Mesodermal cell (in vitro differentiated cells): ENCODE results near the gene TOMM7.
A peak's percentile ranks its signal among the peaks of the same experiment; 100 is the strongest.
"Not testable (repeated sequence)": the region's sequence is repeated elsewhere in the genome, so short reads cannot be mapped to it uniquely, and the experiment has no call there.

Experiments used
- H3K27ac ChIP-seq: 2 replicates; pipeline ENCODE4 v1.7.0; 2013; ENCODE audit warnings: mild to moderate bottlenecking, low read depth, low read length, moderate library complexity; ENCODE audit not compliant: severe bottlenecking
- H3K36me3 ChIP-seq: 2 replicates; pipeline ENCODE4 v1.7.1; 2013; ENCODE audit warnings: mild to moderate bottlenecking, low read length, moderate library complexity; ENCODE audit not compliant: control insufficient read depth, insufficient read depth
- H3K4me1 ChIP-seq: one replicate; pipeline ENCODE4 v1.7.1; 2013; ENCODE audit warnings: mild to moderate bottlenecking, low read length; ENCODE audit not compliant: insufficient read depth, control insufficient read depth, poor library complexity, severe bottlenecking
- H3K4me3 ChIP-seq: 2 replicates; pipeline ENCODE4 v1.7.0; 2013; ENCODE audit warnings: low read length, control low read depth, mild to moderate bottlenecking; ENCODE audit not compliant: insufficient read depth, poor library complexity, severe bottlenecking; ENCODE audit errors: extremely low read depth
- H3K9me3 ChIP-seq: 2 replicates; pipeline ENCODE4 v1.7.1; 2013; ENCODE audit warnings: mild to moderate bottlenecking, low read length, moderate library complexity; ENCODE audit not compliant: control insufficient read depth
- WGBS, 2 experiments: methylation state at CpG; one replicate each; pipeline ENCODE4 v1.1.5; 2013; ENCODE audit warnings: missing lambda C conversion rate in 2 of 2; ENCODE audit not compliant: insufficient coverage in 2 of 2; 5-methylcytosine and 5-hydroxymethylcytosine counted together

The TOMM7 gene

GRCh38 chr7:22802831-22803230, 19.8 kb downstream of the TOMM7 start:
- H3K27ac ChIP-seq, H3K36me3 ChIP-seq, H3K4me3 ChIP-seq, H3K4me1 ChIP-seq, H3K9me3 ChIP-seq: not testable (repeated sequence)
- WGBS, 2 experiments, result 50% methylated on average over 1 of the region's 4 CpGs; no CpG with 5 or more reads in 1 of the 2 experiments

DNA sequence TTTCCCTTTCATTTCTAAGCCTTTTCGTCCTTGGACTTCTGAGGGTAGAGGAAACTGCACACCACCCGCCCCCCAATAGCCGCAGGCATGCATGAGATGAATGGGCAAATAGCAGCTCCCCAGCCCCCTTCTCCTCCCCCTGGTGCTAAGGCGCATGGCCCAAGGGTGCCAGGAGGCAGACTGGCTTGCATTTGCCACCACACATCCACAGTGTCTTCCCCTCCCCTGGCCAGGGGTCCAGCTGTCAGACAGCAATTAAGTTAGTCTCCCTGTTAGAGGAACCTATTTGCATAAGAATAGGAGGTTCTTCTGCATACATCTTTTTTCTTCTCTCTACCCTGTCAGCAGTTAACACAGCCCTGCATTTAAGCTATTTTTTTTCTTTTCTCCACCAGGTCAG, 20.2 kb downstream of the TOMM7 start:
- no peak overlapping the region for H3K27ac ChIP-seq
- no peaks in the 10 kb centered on the region for H3K9me3 ChIP-seq
- H3K4me3 ChIP-seq, result no peak overlapping the region
- 60% methylated on average over 1 of the region's 4 CpGs; no CpG with 5 or more reads in 1 of the 2 experiments for WGBS, 2 experiments
- no peaks in the 10 kb centered on the region for H3K36me3 ChIP-seq
- H3K4me1 ChIP-seq, result no peaks in the 10 kb centered on the region

- H3K9me3 ChIP-seq, result peaks cover 4% of the 10 kb centered on the region
- WGBS, 2 experiments, result 80 to 93% methylated on average over 1 to 2 of the region's 4 CpGs
- H3K4me3 ChIP-seq, result no peak overlapping the region
- no peaks in the 10 kb centered on the region for H3K4me1 ChIP-seq
- no peak overlapping the region for H3K27ac ChIP-seq
- H3K36me3 ChIP-seq, result no peaks in the 10 kb centered on the region
These were observed 20.7 kb downstream of the TOMM7 start for GRCh38 chr7:22801912-22802311.

GRCh38 chr7:22799633-22800032, 23.0 kb downstream of the TOMM7 start:
- no peak overlapping the region for H3K27ac ChIP-seq
- H3K4me3 ChIP-seq, result no peak overlapping the region
- WGBS, 2 experiments, result 83 to 100% methylated on average over 1 of the region's 2 CpGs
- H3K36me3 ChIP-seq, result no peaks in the 10 kb centered on the region
- H3K9me3 ChIP-seq, result peaks cover 9% of the 10 kb centered on the region
- H3K4me1 ChIP-seq, result no peaks in the 10 kb centered on the region

DNA sequence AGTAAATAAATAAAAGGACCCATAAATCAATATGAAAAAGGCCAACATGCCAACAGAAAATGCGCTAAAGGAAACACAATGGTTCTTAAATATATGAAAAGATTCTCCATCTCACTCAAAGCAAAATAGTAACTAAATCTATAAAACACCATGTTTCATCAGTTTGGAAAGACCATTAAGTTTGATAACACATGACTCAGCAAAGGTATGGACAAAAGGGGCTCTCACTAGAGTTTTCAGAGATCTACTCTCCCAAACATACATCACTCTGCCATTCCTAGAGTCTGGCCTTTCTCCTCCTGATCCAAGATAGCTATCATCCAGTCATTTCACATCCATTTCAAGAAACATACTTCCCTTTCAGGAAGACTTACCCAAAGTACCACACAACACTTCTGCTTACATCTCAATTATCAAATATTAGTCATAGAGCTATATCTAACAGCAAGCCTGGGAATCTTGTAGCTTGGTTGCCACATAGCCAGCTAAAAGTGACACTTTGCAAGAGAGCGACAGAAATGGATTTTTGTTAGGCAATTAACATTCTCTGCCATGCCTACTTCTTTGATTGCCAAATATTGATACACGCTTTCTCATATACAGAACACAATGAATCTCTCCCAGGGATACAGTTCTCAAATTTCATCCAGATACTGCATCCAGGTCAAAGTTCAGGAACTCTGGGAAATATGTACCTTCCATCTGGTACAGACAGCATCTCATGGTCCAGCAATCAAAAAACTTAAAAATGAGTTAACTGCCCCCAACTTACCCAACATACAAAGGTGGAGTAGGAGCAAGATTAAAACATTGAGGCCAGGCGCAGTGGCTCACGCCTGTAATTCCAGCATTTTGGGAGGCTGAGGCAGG, 28.8 kb downstream of the TOMM7 start:
- H3K27ac ChIP-seq, result no peak overlapping the region
- H3K9me3 ChIP-seq, result peaks cover 9% of the 10 kb centered on the region
- H3K4me1 ChIP-seq, result peaks cover 6% of the 10 kb centered on the region
- H3K36me3 ChIP-seq, result no peaks in the 10 kb centered on the region
- H3K4me3 ChIP-seq, result no peak overlapping the region
- WGBS, 2 experiments, result 90 to 97% methylated on average over 2 to 4 of the region's 5 CpGs

DNA sequence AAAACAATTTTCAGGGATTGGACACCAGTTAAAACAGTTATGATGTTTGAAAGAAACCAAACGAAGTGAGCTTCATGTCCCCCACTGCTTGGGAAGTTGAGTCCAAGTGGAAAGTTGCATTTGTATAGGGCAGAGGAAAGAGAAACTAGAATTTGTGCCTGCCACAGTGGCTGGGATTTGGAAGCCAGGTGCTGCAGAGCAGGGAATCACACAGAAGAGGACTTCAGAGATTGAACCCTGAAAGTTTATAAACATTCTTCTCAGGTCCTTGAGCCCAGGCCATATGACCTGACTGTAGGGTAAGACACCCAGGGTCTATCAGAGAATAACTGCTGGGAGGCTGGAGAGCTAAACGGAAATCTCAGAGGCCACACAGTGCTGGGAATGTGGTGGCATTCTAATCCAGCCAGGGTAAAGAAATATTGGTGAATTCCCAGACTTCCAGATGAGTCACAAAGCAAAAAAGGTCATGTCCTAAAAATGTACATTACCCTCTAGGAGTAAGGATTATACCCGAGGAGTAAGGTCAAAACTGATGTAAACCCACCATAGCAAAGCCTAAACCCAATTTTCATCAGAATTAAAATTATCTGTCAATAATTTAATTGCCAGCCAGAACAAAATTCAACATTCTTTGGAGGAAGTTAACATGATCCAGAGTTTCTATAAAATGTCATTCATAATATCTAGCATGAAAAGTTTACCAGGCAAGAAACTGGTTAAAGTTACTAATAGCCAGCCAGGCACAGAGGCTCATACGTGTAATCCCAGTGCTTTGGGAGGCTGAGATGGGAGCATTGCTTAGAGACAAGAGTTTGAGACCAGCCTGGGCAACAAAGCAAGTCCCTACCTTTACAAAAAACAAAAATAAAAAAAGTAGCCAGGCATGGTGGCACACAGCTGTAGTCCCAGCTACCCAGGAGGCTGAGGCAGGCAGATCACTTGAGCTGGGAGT, 31.2 kb downstream of the TOMM7 start:
- peaks cover 1% of the 10 kb centered on the region for H3K9me3 ChIP-seq
- H3K4me3 ChIP-seq, result no peak overlapping the region
- peaks cover 9% of the 10 kb centered on the region for H3K4me1 ChIP-seq
- 78 to 90% methylated on average over 3 of the region's 4 CpGs for WGBS, 2 experiments
- H3K27ac ChIP-seq, result peak overlapping the region; percentile 26
- no peaks in the 10 kb centered on the region for H3K36me3 ChIP-seq

DNA sequence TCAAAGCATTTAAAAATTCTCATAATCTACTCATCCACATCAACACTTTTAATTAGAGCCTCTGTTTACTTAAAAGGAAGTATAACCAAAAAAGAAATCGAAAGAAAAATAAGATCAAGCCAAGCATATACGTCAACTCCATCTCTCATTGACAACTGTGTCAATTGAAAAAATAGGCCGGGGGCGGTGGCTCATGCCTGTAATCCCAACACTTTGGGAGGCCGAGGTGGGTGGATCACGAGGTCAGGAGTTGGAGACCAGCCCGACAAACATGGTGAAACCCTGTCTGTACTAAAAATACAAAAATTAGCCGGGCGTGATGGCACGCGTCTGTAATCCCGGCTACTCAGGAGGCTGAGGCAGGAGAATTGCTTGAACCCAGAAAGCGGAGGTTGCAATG, 32.0 kb downstream of the TOMM7 start:
- H3K4me1 ChIP-seq, H3K9me3 ChIP-seq, H3K36me3 ChIP-seq, H3K4me3 ChIP-seq: not testable (repeated sequence)
- H3K27ac ChIP-seq, result peak overlapping the region; percentile 26
- 91 to 93% methylated on average over 7 to 12 of the region's 13 CpGs for WGBS, 2 experiments

- Histone ChIP-seq H3K36me3 (no peaks in the 10 kb centered on the region), H3K4me1 (peaks cover 9% of the 10 kb centered on the region), H3K9me3 (no peaks in the 10 kb centered on the region), H3K4me3 (no peak overlapping the region), H3K27ac (no peak overlapping the region)
These were observed 34.7 kb downstream of the TOMM7 start for GRCh38 chr7:22787951-22788350.

DNA sequence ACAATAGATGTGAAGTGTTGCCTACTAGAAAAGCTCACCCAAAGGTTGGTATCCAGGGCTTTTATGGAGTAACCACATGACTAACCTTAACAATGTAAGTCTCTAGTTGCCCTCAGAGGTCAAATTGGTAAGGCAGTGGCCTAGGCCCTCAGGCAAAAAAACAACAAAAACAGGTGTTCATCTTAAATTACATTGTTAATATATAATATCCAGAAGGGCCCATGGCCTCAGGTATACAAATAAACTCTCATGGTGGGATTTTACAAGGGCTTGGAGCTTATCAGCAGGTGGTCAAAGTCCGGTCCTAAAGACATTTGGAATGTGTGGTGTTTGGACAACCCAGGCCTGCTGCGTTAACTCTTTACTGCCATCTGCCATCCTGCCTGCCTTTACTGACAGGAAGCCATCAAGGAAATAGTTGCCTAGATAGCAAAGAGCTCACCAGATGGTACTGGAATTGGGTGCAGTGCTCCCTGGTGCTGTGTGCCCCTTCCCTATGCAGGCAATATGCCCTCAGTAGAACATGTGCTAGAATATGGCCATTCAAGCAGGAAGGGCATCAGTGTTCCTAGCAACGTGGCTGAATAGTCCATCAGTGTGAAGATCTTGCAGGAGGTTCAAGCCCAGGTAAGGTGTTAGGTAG, 36.2 kb downstream of the TOMM7 start:
- 83 to 91% methylated on average over 1 to 3 of the region's 3 CpGs for WGBS, 2 experiments
- Histone ChIP-seq H3K4me1 (peaks cover 16% of the 10 kb centered on the region), H3K9me3 (no peaks in the 10 kb centered on the region), H3K36me3 (no peaks in the 10 kb centered on the region), H3K27ac (no peak overlapping the region), H3K4me3 (no peak overlapping the region)

DNA sequence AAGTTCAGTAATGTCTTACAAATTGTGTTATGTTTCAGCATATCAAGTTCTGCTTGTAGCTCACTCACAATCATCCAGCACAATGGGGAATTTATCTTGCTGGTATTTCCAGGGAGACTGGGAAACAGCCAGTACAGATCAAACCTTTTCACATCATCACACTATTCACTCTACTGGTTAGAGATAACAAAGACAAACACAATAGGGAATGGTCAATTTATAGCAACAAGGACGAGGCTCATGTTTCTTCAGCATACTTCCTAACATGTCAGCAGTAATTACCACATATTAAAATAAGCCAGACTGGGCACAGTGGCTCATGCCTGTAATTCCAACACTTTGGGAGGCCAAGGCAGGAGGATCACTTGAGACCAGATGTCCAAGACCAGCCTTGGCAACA, 38.3 kb downstream of the TOMM7 start:
- Histone ChIP-seq H3K36me3 (no peaks in the 10 kb centered on the region), H3K4me3 (no peak overlapping the region), H3K4me1 (peaks cover 20% of the 10 kb centered on the region), H3K9me3 (no peaks in the 10 kb centered on the region), H3K27ac (no peak overlapping the region)
- 57% methylated on average over 1 of the region's 1 CpG; no CpG with 5 or more reads in 1 of the 2 experiments for WGBS, 2 experiments
